ENCODE measurements around the gene MTA2. TPM values are rescaled to one million over a fixed set of nuclear protein-coding genes. Genes with fewer than 3 reads are reported as not detected.

The MTA2 gene
- total RNA-seq, 2 experiments from 2014 or later: 130 to 174 TPM

DNA sequence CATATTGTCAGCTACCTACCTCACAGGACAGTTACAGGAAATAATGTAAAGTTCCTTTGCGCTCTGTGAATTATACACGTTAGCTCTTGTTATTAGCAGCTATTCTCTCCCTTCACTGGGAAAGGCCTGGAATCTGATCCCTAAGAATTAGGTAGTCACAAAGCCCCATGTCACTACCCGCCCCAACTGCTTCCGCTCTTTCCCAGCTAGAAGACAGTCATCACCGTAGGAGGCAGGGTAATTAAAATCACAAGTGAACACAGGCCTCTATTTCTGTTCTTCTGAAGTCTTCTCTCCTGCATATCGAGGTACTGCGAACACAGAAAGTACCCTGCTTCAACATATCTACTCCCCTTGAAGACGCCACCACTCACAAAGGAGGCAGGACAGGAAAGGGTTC, 42.5 kb downstream of the MTA2 start:
- Histone ChIP-seq H3K36me3 (ENCODE audit: insufficient read depth, low read length) (peaks cover 100% of the 10 kb centered on the region), H2AFZ (ENCODE audit: low read length) (no peak overlapping the region), H3K4me1 (ENCODE audit: insufficient read depth, low read length, poor library complexity, severe bottlenecking) (peaks cover 33% of the 10 kb centered on the region), H3K4me2 (ENCODE audit: low read length) (no peak overlapping the region), H3K27ac (ENCODE audit: low read depth, low read length, poor library complexity, severe bottlenecking) (no peak overlapping the region), H3K4me3 (ENCODE audit: low read depth, low read length, poor library complexity, severe bottlenecking) (no peak overlapping the region), H4K20me1 (ENCODE audit: insufficient read depth, low read length) (0 out of 2 replicates have a peak, but pooled peaks cover 4% of the 10 kb centered on the region), H3K9me3 (ENCODE audit: low read length) (no peaks in the 10 kb centered on the region), H3K9me2 (ENCODE audit: insufficient read depth, low read length) (no peaks in the 10 kb centered on the region), H3K79me2 (ENCODE audit: insufficient read depth, low read depth, low read length) (0 out of 2 replicates have a peak, but pooled peaks cover 7% of the 10 kb centered on the region)
- TF ChIP-seq EZH2phosphoT487 (IDR thresholded peaks at IDR 0.05; ENCODE audit: borderline replicate concordance, low read depth, low read length) (no peak), CTCF (conservative IDR thresholded peaks at IDR 0.05; ENCODE audit: low read length) (no peak)
- DNase-seq (ENCODE audit: low spot score): no peak
- intact Hi-C loops (cut with micrococcal nuclease; ENCODE audit: unreplicated experiment): no loop called here
- POLR2A ChIA-PET: interaction anchor here (0.6 kb wide), 1 partner anchor 96 kb away, joined by 10 read pairs; no protein-coding TSS in a partner anchor
- CTCF ChIA-PET (ENCODE audit: unreplicated experiment): no interaction called here
- BruUV-seq (replicated peaks): no TSS peak

DNA sequence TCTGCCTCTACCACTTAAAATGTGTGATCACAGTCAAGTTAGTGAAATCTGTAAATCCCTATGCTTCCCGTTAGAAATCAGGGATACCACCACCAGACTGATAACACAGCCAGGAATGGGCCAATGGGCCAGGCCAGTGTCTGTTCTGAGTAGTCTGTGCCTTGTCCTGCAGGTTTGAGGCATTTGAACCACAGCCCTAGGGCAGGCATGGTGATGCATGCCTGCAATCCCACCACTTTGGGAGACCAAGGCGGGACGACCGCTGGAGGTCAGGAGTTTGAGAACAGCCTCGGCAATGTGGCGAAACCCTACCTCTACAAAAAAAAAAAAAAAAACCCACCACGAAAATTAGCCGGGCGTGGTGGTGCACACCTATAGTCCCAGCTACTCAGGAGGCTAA, 43.0 kb downstream of the MTA2 start:
- CTCF ChIA-PET (ENCODE audit: unreplicated experiment): no interaction called here
- Histone ChIP-seq H2AFZ (ENCODE audit: low read length) (no peak overlapping the region), H3K4me1 (ENCODE audit: insufficient read depth, low read length, poor library complexity, severe bottlenecking) (peaks cover 33% of the 10 kb centered on the region), H4K20me1 (ENCODE audit: insufficient read depth, low read length) (0 out of 2 replicates have a peak, but pooled peaks cover 3% of the 10 kb centered on the region), H3K9me3 (ENCODE audit: low read length) (no peaks in the 10 kb centered on the region), H3K79me2 (ENCODE audit: insufficient read depth, low read depth, low read length) (0 out of 2 replicates have a peak, but pooled peaks cover 4% of the 10 kb centered on the region), H3K9me2 (ENCODE audit: insufficient read depth, low read length) (no peaks in the 10 kb centered on the region), H3K27ac (ENCODE audit: low read depth, low read length, poor library complexity, severe bottlenecking) (no peak overlapping the region), H3K4me3 (ENCODE audit: low read depth, low read length, poor library complexity, severe bottlenecking) (no peak overlapping the region), H3K36me3 (ENCODE audit: insufficient read depth, low read length) (peaks cover 100% of the 10 kb centered on the region), H3K4me2 (ENCODE audit: low read length) (no peak overlapping the region)
- TF ChIP-seq EZH2phosphoT487 (IDR thresholded peaks at IDR 0.05; ENCODE audit: borderline replicate concordance, low read depth, low read length) (no peak), CTCF (conservative IDR thresholded peaks at IDR 0.05; ENCODE audit: low read length) (no peak)
- no peak for DNase-seq (ENCODE audit: low spot score)
- no TSS peak for BruUV-seq (replicated peaks)
- intact Hi-C loops (cut with micrococcal nuclease; ENCODE audit: unreplicated experiment): no loop called here
- POLR2A ChIA-PET: interaction anchor here (0.6 to 1.7 kb wide), 2 partner anchors 8 to 96 kb away, joined by 10 to 11 read pairs; no protein-coding TSS in a partner anchor

DNA sequence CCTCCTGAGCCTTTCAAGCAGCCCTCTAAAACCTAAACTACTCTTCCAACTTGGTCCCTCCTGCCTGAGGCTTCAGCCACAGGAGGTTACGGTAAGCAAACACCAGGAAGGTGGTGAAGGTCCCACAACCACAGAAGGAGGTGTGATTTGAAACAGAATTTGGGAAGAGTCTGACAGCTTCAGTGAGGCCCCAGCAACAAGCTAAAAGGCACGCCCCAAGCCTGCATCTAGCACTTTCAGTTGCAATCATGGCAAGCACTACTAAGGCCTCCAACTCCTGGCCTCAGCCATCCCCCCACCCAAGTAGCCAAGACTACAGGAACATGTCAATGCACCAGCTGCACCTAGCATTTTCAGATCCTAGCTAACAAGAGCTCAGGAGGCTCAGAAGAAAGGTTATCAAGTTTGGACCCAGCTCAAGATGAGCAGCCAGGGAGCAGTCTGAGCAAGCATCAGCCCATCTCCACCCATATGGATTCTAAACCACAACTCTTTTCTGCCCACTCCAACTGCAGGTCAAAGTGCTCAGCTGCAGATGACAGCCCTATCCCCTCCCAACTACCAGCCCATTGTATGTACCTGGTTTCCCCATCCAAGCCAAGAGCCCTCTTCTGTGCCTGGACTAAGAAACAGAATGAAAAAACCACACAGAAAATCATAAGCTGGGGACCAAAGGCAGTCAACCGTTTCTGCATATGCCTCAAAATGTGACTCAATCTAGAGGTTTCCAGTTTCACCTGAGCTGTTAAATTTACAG, 44.6 kb downstream of the MTA2 start:
- ChIA-PET CTCF (ENCODE audit: unreplicated experiment) (interaction anchor here (0.8 to 1.8 kb wide), 3 partner anchors 15 to 133 kb away, joined by 3 to 9 read pairs (median 3); no protein-coding TSS in a partner anchor), POLR2A (interaction anchor here (0.5 to 1.7 kb wide), 9 partner anchors 10 to 1192 kb away, joined by 3 to 11 read pairs (median 4); partner anchors contain the start of genes C11orf98, CSKMT, EEF1G and TUT1)
- no TSS peak for BruUV-seq (replicated peaks)
- Histone ChIP-seq H3K4me1 (ENCODE audit: insufficient read depth, low read length, poor library complexity, severe bottlenecking) (peaks cover 36% of the 10 kb centered on the region), H3K36me3 (ENCODE audit: insufficient read depth, low read length) (peaks cover 86% of the 10 kb centered on the region), H4K20me1 (ENCODE audit: insufficient read depth, low read length) (no peaks in the 10 kb centered on the region), H3K4me3 (ENCODE audit: low read depth, low read length, poor library complexity, severe bottlenecking) (no peak overlapping the region), H3K4me2 (ENCODE audit: low read length) (peak overlapping the region; percentile 38; the same call in 1 of the 2 replicates), H3K9me3 (ENCODE audit: low read length) (no peaks in the 10 kb centered on the region), H3K9me2 (ENCODE audit: insufficient read depth, low read length) (no peaks in the 10 kb centered on the region), H2AFZ (ENCODE audit: low read length) (no peak overlapping the region), H3K27ac (ENCODE audit: low read depth, low read length, poor library complexity, severe bottlenecking) (peak overlapping the region; percentile 48), H3K79me2 (ENCODE audit: insufficient read depth, low read depth, low read length) (no peaks in the 10 kb centered on the region)
- intact Hi-C loops (cut with micrococcal nuclease; ENCODE audit: unreplicated experiment): no loop called here
- DNase-seq (ENCODE audit: low spot score): no peak
- no peak for TF ChIP-seq CTCF (conservative IDR thresholded peaks at IDR 0.05; ENCODE audit: low read length)
- TF ChIP-seq EZH2phosphoT487 (IDR thresholded peaks at IDR 0.05; ENCODE audit: borderline replicate concordance, low read depth, low read length): no peak

Data from OCI-LY7 (cell line).